Measurements from ENCODE around the gene ZSCAN16. TPM values are rescaled to one million over a fixed set of nuclear protein-coding genes. Genes with fewer than 3 reads are reported as not detected.
"Not testable (repeated sequence)": the region's sequence is repeated elsewhere in the genome, so short reads cannot be mapped to it uniquely, and the experiment has no call there.

ZSCAN16 gene
- total RNA-seq = 6.4 and 10.5 TPM in 2 replicates

DNA sequence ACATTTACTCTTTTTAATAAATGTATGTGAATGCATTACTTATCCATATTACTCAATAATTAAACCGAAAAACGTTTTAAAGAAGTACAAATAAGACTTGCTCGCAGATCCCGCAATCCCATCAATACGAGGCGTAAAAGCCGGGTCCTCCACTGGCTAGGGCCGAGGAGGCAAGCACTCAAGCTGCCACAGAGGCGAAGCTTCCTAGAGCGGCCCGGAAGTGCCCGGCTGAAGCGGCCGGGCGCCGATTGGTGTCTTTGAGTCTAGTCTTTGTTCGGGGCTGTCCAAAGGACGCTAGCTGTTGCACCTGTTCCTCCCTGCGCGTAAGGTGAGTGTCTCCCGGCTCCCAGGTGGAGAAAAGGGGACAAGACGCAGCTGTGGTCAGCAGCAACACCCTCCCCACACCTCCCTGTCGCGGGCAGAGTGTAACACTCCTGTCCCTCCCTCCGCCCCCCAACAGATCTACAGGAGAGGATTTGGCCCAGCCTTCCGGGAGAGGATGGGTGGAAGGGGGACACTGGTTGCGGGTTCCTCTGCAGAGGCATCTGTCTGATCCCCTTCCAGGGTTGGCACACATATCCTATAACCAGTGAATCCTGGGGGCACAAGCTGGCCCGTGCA, at the start of gene ZSCAN16:
ZSCAN16 (plus strand) TSS at position 260 of the 621 bp plus-strand sequence. CDS start 835 bp downstream, outside the sequence.
- peak; percentile 69 for DNase-seq (ENCODE audit: low read depth)
- Histone ChIP-seq H3K36me3 (ENCODE audit: control insufficient read depth, insufficient read depth, low read length) (no peaks in the 10 kb centered on the region), H3K27me3 (ENCODE audit: control insufficient read depth, insufficient read depth, low read length) (no peaks in the 10 kb centered on the region), H3K4me3 (ENCODE audit: low read depth, low read length) (peak within 1 kb of the TSS; percentile 57)
- TF ChIP-seq, protein P1, sequence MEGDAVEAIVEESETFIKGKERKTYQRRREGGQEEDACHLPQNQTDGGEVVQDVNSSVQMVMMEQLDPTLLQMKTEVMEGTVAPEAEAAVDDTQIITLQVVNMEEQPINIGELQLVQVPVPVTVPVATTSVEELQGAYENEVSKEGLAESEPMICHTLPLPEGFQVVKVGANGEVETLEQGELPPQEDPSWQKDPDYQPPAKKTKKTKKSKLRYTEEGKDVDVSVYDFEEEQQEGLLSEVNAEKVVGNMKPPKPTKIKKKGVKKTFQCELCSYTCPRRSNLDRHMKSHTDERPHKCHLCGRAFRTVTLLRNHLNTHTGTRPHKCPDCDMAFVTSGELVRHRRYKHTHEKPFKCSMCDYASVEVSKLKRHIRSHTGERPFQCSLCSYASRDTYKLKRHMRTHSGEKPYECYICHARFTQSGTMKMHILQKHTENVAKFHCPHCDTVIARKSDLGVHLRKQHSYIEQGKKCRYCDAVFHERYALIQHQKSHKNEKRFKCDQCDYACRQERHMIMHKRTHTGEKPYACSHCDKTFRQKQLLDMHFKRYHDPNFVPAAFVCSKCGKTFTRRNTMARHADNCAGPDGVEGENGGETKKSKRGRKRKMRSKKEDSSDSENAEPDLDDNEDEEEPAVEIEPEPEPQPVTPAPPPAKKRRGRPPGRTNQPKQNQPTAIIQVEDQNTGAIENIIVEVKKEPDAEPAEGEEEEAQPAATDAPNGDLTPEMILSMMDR (IDR thresholded peaks at IDR 0.05; ENCODE audit: insufficient read depth, low read length, poor library complexity, severe bottlenecking) = no peak

DNA sequence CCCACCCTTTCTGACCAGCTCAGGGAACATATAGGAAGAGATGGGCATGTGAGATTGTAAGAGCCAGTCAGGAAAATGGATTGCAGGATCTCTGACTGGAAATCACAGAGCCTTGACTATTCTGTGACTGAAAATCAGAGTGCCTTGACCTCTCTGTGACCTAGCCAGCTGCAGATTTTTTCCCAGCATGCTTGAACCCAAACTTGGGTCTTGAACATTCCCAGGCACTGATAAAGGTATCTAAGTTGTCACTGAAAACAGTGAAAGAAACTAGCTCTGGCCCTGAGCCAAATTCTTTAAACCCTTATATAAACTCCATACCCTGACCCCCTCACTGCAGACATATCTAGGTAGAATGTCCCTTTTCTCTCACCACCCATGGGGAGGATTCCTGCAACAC, 46.4 kb upstream of the ZSCAN16 start:
- H3K27me3 ChIP-seq (ENCODE audit: control insufficient read depth, insufficient read depth, low read length) = no peaks in the 10 kb centered on the region
- no peak for DNase-seq (ENCODE audit: low read depth)
- no peaks in the 10 kb centered on the region for H3K36me3 ChIP-seq (ENCODE audit: control insufficient read depth, insufficient read depth, low read length)
- no peak overlapping the region for H3K4me3 ChIP-seq (ENCODE audit: low read depth, low read length)
- TF ChIP-seq, protein P1 (IDR thresholded peaks at IDR 0.05; ENCODE audit: insufficient read depth, low read length, poor library complexity, severe bottlenecking) = no peak

DNA sequence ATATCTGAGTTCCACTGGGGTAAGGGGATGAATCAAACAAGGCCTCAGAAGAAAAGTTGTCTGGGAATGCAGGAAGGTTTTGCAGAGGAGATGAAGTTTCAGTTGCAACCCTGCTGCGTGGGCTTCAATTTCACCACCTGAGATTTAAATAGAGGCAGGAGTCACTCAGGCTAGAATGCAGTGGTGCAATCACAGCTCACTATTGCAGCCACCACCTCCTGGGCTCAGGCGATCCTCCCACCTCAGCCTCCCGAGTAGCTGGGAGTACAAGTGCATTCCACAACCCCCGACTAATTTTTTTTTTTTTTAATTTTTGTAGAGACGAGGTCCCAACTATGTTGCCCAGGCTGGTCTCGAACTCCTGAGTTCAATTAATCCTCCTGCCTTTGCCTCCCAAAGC, 45.6 kb upstream of the ZSCAN16 start:
- DNase-seq (ENCODE audit: low read depth) = no peak
- Histone ChIP-seq H3K27me3 (ENCODE audit: control insufficient read depth, insufficient read depth, low read length) (no peaks in the 10 kb centered on the region), H3K36me3 (ENCODE audit: control insufficient read depth, insufficient read depth, low read length) (no peaks in the 10 kb centered on the region), H3K4me3 (ENCODE audit: low read depth, low read length) (no peak overlapping the region)
- TF ChIP-seq, protein P1 (IDR thresholded peaks at IDR 0.05; ENCODE audit: insufficient read depth, low read length, poor library complexity, severe bottlenecking) = no peak

DNA sequence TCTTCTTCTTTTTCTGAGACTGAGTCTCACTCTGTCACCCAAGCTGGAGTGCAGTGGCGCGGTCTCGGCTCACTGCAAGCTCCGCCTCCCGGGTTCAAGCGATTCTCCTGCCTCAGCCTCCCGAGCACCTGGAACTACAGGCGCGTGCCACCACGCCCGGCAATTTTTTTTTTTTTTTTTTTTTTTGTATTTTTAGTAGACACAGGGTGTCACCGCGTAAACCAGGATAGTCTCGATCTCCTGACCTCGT, 44.1 kb upstream of the ZSCAN16 start, which contains the start of gene ZNF165:
ZNF165 (plus strand) TSS at position 188 of the 250 bp plus-strand sequence. CDS start 4,913 bp downstream, outside the sequence.
- H3K27me3 ChIP-seq (ENCODE audit: control insufficient read depth, insufficient read depth, low read length); DNase-seq (ENCODE audit: low read depth); H3K36me3 ChIP-seq (ENCODE audit: control insufficient read depth, insufficient read depth, low read length): not testable (repeated sequence)
- peak within 1 kb of the TSS; percentile 79 for H3K4me3 ChIP-seq (ENCODE audit: low read depth, low read length)

DNA sequence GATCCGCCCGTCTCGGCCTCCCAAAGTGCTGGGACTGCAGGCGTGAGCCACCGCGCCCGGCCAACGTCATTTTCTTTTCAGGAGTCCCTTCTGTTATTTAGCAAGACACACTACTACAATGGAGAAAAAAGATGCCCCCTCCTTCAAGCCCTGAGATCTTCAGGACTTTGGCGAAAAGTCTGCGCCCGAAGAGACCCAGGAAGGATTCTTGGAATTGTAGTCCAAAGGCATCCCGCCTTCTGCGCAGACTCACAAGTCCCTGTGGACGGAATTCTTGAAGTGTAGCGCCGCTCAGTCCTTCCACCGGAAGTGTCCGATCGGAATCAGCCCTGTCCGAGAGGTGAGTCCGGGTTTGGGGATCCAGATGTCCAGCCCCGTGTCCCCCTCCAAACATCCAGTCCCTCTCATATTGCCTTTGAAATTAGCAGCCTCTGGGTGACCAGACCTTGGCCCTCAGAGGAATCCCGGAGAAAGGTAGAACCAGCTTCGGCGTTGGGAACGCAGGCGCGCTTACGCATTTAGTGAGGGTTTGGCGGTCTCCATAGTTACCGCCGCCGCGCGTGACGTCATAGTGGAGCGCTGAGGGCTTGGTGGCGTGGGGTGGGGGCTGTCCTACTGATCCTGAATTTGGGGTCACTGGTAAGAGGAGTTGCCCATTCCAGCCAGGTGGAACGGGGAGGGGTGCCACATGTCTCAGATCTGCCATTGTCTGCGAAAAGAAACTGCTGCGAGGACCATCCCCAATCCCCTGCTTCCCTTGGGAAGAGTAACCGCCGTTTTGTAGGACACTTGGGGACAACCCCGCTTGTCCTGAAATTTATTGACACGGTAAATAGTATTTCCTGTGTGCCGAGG, 43.6 kb upstream of the ZSCAN16 start:
- Histone ChIP-seq H3K4me3 (ENCODE audit: low read depth, low read length) (peak overlapping the region; percentile 79), H3K27me3 (ENCODE audit: control insufficient read depth, insufficient read depth, low read length) (no peaks in the 10 kb centered on the region), H3K36me3 (ENCODE audit: control insufficient read depth, insufficient read depth, low read length) (no peaks in the 10 kb centered on the region)
- TF ChIP-seq, protein P1 (IDR thresholded peaks at IDR 0.05; ENCODE audit: insufficient read depth, low read length, poor library complexity, severe bottlenecking) = no peak
- peak; percentile 83 for DNase-seq (ENCODE audit: low read depth)

DNA sequence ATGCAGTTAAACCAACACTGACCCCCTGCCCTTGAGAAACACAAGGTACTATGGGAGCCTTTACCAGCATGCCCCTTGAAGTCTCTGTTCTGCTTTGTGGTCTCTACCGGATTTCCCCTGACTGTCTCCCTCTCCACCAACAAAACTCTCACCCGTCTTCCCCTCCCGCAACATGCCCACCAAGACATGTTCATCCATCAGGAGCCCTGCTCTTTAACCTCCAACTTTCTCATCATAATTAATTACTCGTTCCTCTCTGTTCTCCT, 43.0 kb upstream of the ZSCAN16 start:
- Histone ChIP-seq H3K4me3 (ENCODE audit: low read depth, low read length) (peak overlapping the region; percentile 79), H3K36me3 (ENCODE audit: control insufficient read depth, insufficient read depth, low read length) (no peaks in the 10 kb centered on the region), H3K27me3 (ENCODE audit: control insufficient read depth, insufficient read depth, low read length) (no peaks in the 10 kb centered on the region)
- DNase-seq (ENCODE audit: low read depth) = no peak
- TF ChIP-seq, protein P1 (IDR thresholded peaks at IDR 0.05; ENCODE audit: insufficient read depth, low read length, poor library complexity, severe bottlenecking) = no peak

Data from kidney epithelial cell (primary cell).